ENCODE results near the gene EGFR.

DNA sequence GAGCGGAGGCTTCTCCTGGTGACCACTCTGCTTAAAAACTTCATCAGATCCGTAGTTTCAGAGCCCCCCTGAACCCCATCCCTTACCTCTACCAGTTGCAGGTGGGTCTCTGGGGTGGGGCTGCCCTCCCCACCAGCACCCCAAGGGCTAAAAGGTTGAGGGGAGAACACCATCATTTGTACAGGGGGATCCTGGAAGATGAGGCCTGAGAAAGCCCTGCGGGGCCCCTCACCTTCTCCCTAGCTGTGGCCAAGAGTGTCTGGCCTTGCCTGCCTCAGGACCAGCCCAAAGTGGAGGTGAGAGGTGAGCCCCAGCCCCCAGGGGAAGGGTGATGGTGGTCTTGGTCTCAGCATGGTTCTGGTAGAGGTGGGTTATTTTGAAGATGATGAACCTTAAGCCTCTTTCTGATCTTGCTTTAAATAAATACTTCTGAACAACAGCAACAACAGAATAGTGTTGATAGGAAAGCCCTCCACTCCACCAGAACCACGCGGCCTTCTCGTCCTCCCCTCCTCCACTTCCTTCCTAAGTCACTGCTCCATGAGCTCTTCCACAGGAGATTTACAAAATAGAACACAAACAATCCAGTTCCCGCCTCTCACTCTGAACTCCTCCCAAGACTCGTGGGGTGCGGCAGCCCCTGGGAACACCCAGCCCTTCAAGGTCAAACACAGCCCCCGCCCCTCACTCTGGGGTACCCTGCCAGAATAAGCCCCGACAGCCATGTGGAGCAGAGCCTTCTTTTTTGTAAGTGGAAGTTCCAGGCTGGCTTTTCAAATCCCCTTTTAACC lies 169.1 kb downstream of the EGFR start:
- TF ChIP-seq, protein P1, sequence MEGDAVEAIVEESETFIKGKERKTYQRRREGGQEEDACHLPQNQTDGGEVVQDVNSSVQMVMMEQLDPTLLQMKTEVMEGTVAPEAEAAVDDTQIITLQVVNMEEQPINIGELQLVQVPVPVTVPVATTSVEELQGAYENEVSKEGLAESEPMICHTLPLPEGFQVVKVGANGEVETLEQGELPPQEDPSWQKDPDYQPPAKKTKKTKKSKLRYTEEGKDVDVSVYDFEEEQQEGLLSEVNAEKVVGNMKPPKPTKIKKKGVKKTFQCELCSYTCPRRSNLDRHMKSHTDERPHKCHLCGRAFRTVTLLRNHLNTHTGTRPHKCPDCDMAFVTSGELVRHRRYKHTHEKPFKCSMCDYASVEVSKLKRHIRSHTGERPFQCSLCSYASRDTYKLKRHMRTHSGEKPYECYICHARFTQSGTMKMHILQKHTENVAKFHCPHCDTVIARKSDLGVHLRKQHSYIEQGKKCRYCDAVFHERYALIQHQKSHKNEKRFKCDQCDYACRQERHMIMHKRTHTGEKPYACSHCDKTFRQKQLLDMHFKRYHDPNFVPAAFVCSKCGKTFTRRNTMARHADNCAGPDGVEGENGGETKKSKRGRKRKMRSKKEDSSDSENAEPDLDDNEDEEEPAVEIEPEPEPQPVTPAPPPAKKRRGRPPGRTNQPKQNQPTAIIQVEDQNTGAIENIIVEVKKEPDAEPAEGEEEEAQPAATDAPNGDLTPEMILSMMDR (IDR thresholded peaks at IDR 0.05), result no peak
- TF ChIP-seq POLR2A (IDR thresholded peaks at IDR 0.05) (no peak), EP300 (IDR thresholded peaks at IDR 0.05) (no peak), POLR2AphosphoS5 (IDR thresholded peaks at IDR 0.05) (no peak)

Data from sigmoid colon (tissue), 4 donors.